ENCODE data around the gene ENTPD6. TPM values are rescaled to one million over a fixed set of nuclear protein-coding genes. Genes with fewer than 3 reads are reported as not detected.

The ENTPD6 gene
- total RNA-seq, 1 experiment from 2014 or later: 86.6 TPM

DNA sequence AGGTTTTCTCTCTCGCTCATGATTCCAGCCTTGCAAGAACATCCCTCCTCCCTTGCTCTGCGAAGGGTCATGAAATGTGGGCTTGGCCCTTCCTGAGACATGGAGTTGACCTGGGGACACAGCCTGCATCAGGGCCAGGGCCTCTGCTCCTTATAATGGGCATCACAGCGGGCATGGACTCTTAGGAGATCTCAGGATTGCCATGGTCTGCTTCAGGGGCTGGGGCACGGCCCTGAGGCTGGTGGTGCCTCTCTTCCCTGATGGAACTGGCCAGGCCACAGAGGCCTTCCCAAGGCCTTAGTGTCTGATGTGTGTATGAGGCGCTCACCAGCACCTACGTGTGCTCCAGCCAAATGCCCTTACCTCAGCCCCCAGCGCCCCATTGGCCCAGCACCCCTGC is 23.9 kb downstream of the ENTPD6 start:
- no peak overlapping the region for H3K27ac Mint-ChIP-seq (ENCODE audit: unreplicated experiment)
- ChIA-PET CTCF (no interaction called here), POLR2A (no interaction called here)
- Histone ChIP-seq H3K36me3 (ENCODE audit: control insufficient read depth, insufficient read depth, low read length) (peaks cover 7% of the 10 kb centered on the region), H3K27me3 (replicated peaks; ENCODE audit: control insufficient read depth, insufficient read depth, low read length) (no peaks in the 10 kb centered on the region), H3K4me1 (peaks cover 3% of the 10 kb centered on the region; the same call in 1 of the 2 replicates), H3K9me3 (no peaks in the 10 kb centered on the region), H3K4me3 (ENCODE audit: low read depth, low read length) (no peak overlapping the region)
- intact Hi-C loops (cut with micrococcal nuclease; ENCODE audit: unreplicated experiment): no loop called here
- H3K4me3 Mint-ChIP-seq (ENCODE audit: unreplicated experiment): no peak overlapping the region
- H3K36me3 Mint-ChIP-seq (ENCODE audit: insufficient read depth, unreplicated experiment): peaks cover 39% of the 10 kb centered on the region
- no TSS peak for BruUV-seq (replicated peaks)
- TF ChIP-seq, protein P1, sequence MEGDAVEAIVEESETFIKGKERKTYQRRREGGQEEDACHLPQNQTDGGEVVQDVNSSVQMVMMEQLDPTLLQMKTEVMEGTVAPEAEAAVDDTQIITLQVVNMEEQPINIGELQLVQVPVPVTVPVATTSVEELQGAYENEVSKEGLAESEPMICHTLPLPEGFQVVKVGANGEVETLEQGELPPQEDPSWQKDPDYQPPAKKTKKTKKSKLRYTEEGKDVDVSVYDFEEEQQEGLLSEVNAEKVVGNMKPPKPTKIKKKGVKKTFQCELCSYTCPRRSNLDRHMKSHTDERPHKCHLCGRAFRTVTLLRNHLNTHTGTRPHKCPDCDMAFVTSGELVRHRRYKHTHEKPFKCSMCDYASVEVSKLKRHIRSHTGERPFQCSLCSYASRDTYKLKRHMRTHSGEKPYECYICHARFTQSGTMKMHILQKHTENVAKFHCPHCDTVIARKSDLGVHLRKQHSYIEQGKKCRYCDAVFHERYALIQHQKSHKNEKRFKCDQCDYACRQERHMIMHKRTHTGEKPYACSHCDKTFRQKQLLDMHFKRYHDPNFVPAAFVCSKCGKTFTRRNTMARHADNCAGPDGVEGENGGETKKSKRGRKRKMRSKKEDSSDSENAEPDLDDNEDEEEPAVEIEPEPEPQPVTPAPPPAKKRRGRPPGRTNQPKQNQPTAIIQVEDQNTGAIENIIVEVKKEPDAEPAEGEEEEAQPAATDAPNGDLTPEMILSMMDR (IDR thresholded peaks at IDR 0.05; ENCODE audit: insufficient read depth in 1 of 2, low read depth in 1 of 2, low read length in 1 of 2, severe bottlenecking in 1 of 2, unreplicated experiment in 1 of 2): no peak
- H3K4me1 Mint-ChIP-seq (ENCODE audit: low read depth, unreplicated experiment): peaks cover 7% of the 10 kb centered on the region
- no peaks in the 10 kb centered on the region for H3K9me3 Mint-ChIP-seq (ENCODE audit: unreplicated experiment)
- no peaks in the 10 kb centered on the region for H3K27me3 Mint-ChIP-seq (ENCODE audit: insufficient read depth, unreplicated experiment)
- DNase-seq: no peak

DNA sequence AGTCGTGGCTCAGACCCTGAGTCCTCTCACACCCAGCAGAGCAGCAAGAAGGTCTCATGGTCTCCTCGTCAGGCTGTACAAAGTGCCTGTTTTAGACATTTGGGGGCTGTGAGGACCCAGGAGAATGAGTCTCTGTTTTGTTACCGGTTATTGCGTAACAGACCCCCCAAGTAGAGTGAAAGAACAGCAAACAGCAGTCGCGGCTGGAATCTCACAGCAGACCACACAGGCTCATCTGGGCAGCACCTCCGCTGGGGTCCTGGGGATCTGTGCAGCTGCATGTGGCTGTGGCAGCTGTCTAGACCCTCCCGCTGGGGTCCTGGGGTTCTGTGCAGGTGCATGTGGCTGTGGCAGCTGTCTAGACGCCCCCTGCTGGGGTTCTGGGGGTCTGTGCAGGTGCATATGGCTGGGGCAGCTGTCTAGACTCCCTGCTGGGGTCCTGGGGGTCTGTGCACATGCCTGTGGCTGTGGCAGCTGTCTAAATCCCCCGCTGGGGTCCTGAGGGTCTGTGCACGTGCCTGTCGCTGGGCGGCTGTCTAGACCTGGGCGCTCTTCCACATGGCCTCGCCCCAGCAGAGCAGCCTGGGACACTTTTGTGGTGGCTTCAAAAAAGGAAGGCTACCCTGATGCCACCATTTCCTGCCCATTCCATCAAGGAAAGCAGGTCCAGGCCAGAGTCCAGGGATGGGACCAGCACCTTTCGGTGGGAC is 24.7 kb downstream of the ENTPD6 start:
- Histone ChIP-seq H3K9me3 (no peaks in the 10 kb centered on the region), H3K4me3 (ENCODE audit: low read depth, low read length) (no peak overlapping the region), H3K36me3 (ENCODE audit: control insufficient read depth, insufficient read depth, low read length) (peaks cover 7% of the 10 kb centered on the region), H3K4me1 (peaks cover 3% of the 10 kb centered on the region; the same call in 1 of the 2 replicates), H3K27me3 (replicated peaks; ENCODE audit: control insufficient read depth, insufficient read depth, low read length) (no peaks in the 10 kb centered on the region)
- no peaks in the 10 kb centered on the region for H3K27me3 Mint-ChIP-seq (ENCODE audit: insufficient read depth, unreplicated experiment)
- intact Hi-C loops (cut with micrococcal nuclease; ENCODE audit: unreplicated experiment): no loop called here
- POLR2A ChIA-PET: no interaction called here
- no TSS peak for BruUV-seq (replicated peaks)
- peaks cover 7% of the 10 kb centered on the region for H3K4me1 Mint-ChIP-seq (ENCODE audit: low read depth, unreplicated experiment)
- TF ChIP-seq, protein P1 (IDR thresholded peaks at IDR 0.05; ENCODE audit: insufficient read depth in 1 of 2, low read depth in 1 of 2, low read length in 1 of 2, severe bottlenecking in 1 of 2, unreplicated experiment in 1 of 2): peak; percentile 47
- CTCF ChIA-PET: no interaction called here
- H3K4me3 Mint-ChIP-seq (ENCODE audit: unreplicated experiment): no peak overlapping the region
- DNase-seq: no peak
- H3K27ac Mint-ChIP-seq (ENCODE audit: unreplicated experiment): no peak overlapping the region
- no peaks in the 10 kb centered on the region for H3K9me3 Mint-ChIP-seq (ENCODE audit: unreplicated experiment)
- H3K36me3 Mint-ChIP-seq (ENCODE audit: insufficient read depth, unreplicated experiment): peaks cover 39% of the 10 kb centered on the region

DNA sequence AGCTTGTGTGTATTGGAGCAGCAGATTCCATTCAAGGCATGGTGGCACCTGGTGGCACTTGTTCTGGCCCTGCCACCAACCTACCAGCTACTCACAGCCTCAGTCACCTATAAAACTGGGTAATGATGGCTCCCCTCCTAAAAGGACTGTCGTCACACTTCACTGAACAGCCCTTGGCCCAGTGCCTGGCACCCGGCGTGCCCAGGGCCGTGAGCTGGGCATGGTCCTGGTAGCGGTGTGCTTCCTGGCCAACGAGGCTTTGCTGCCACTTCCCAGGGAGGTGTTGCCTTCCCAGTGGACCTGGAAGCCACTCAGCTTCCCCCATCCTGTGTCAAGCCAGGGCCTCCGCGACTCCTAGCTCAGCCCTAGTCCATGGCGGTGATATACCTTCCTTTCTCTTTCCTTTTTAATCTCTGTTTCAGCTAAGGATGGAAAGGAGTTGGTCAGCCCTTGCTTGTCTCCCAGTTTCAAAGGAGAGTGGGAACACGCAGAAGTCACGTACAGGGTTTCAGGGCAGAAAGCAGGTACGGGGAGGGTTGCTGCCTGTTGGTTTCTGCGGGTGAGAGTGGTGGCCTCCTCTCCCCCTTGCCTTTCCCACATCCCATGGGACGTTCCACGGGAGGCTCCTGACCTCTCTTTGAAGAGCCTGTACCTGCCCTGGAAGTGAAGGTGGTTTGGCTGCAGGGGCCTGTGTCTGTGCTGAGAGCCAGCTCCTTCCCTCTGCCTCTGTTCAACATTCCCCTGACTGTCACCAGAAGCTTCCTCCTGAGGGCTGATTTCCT is 25.5 kb downstream of the ENTPD6 start:
- BruUV-seq (replicated peaks): no TSS peak
- Mint-ChIP-seq H3K4me3 (ENCODE audit: unreplicated experiment) (no peak overlapping the region), H3K36me3 (ENCODE audit: insufficient read depth, unreplicated experiment) (peaks cover 41% of the 10 kb centered on the region), H3K9me3 (ENCODE audit: unreplicated experiment) (no peaks in the 10 kb centered on the region), H3K27me3 (ENCODE audit: insufficient read depth, unreplicated experiment) (no peaks in the 10 kb centered on the region), H3K4me1 (ENCODE audit: low read depth, unreplicated experiment) (peaks cover 7% of the 10 kb centered on the region), H3K27ac (ENCODE audit: unreplicated experiment) (peak overlapping the region; percentile 40)
- H3K36me3 ChIP-seq (ENCODE audit: control insufficient read depth, insufficient read depth, low read length): peaks cover 7% of the 10 kb centered on the region
- H3K4me3 ChIP-seq (ENCODE audit: low read depth, low read length): no peak overlapping the region
- H3K4me1 ChIP-seq: peaks cover 3% of the 10 kb centered on the region; the same call in 1 of the 2 replicates
- ChIA-PET POLR2A (interaction anchor here (0.7 kb wide), 1 partner anchor 27 kb away, joined by 4 read pairs; the partner anchor contains the start of gene PYGB), CTCF (interaction anchor here (3.0 kb wide), 1 partner anchor 26 kb away, joined by 23 read pairs; the partner anchor contains the start of gene PYGB)
- H3K9me3 ChIP-seq: no peaks in the 10 kb centered on the region
- DNase-seq: no peak
- H3K27me3 ChIP-seq (replicated peaks; ENCODE audit: control insufficient read depth, insufficient read depth, low read length): no peaks in the 10 kb centered on the region
- intact Hi-C loops (cut with micrococcal nuclease; ENCODE audit: unreplicated experiment): no loop called here
- TF ChIP-seq, protein P1 (IDR thresholded peaks at IDR 0.05; ENCODE audit: insufficient read depth in 1 of 2, low read depth in 1 of 2, low read length in 1 of 2, severe bottlenecking in 1 of 2, unreplicated experiment in 1 of 2): no peak

All from Caco-2 (cell line).